Measurements from ENCODE around the gene JAM3. TPM values are rescaled to one million over a fixed set of nuclear protein-coding genes. Genes with fewer than 3 reads are reported as not detected.

JAM3 gene
- total and polyA plus RNA-seq, 11 donors = 11.9 to 56.9 (median 34.0) TPM

DNA sequence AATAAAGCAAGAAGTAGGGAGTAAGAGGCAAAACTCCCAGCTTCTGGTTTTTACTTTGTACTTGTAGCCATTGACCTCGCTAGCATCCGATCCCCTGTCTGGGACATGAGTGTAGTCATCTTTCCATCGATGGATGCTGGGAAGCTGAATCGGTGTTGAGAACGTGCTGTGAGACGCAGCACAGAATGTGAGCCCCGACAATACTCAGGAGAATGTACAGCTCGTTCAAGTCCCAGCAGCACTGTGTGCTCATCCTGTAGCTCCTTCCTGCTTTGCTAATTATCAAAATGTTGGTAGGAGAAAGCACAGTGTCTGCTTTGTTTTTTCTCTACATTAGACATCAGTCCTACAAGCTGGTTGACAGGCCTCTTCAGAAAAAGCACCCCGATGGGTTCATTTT is 56.6 kb downstream of the JAM3 start:
- intact Hi-C loops (cut with DNase I) = loop anchor here in 4 of 10 donors (2.0 to 5.0 kb wide), 2 partner anchors 57 to 58 kb away; partner anchors contain the start of gene JAM3 (in 4 of the 4)
- H3K4me1 ChIP-seq = peaks cover 6 to 59% (median 41%) of the 10 kb centered on the region in 12 donors

DNA sequence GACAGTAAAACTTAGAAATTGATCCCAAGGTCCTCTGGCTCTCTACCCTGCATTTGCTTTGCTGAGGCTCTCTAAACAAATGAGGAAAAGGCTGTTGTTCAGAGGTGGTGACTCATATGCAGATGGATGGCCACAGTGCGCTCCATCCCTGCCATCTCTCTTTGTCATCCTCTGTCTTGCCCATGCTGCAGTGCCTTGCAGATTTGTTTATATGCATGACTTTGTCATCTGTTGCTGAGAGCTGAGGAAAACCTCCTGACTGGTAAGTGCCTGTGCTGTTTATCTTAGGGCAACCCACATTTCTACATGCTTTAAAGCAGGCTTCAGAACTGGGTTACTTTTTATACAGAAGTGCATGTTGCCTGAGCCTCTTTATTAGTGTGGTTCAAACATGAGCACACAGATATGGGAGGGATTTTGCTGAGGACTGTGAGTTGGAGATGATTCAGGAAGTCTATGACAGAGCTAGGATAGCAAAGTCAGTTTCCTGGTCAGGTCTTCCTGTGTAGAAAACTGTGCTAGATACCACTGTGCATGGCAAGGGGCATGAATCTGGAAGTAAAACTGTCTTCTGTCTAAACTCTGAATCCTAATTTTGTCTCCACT is 57.4 kb downstream of the JAM3 start:
- peaks cover 0 to 6% (median 1%) of the 10 kb centered on the region in 12 donors for H3K9me3 ChIP-seq
- H3K4me3 ChIP-seq = no peak overlapping the region
- no peaks in the 10 kb centered on the region for H3K36me3 ChIP-seq
- peaks cover 0 to 8% (median 0%) of the 10 kb centered on the region in 9 donors for H3K27me3 ChIP-seq
- H3K4me1 ChIP-seq = peaks cover 0 to 52% (median 35%) of the 10 kb centered on the region in 12 donors
- TF ChIP-seq POLR2A (IDR thresholded peaks at IDR 0.05) = no peak
- TF ChIP-seq, protein P1, sequence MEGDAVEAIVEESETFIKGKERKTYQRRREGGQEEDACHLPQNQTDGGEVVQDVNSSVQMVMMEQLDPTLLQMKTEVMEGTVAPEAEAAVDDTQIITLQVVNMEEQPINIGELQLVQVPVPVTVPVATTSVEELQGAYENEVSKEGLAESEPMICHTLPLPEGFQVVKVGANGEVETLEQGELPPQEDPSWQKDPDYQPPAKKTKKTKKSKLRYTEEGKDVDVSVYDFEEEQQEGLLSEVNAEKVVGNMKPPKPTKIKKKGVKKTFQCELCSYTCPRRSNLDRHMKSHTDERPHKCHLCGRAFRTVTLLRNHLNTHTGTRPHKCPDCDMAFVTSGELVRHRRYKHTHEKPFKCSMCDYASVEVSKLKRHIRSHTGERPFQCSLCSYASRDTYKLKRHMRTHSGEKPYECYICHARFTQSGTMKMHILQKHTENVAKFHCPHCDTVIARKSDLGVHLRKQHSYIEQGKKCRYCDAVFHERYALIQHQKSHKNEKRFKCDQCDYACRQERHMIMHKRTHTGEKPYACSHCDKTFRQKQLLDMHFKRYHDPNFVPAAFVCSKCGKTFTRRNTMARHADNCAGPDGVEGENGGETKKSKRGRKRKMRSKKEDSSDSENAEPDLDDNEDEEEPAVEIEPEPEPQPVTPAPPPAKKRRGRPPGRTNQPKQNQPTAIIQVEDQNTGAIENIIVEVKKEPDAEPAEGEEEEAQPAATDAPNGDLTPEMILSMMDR (IDR thresholded peaks at IDR 0.05) = no peak
- intact Hi-C loops (cut with DNase I) = loop anchor here in 2 of 10 donors (5.0 kb wide), 1 partner anchor 59 kb away; the partner anchor contains the start of gene JAM3 (in 2 of the 2)
- 48 to 80% (median 70%) methylated on average over 1 of the region's 1 CpG for WGBS, 4 donors
- ATAC-seq = peak in 3 of 4 donors; percentile 24 to 36 (median 31)
- DNase-seq = no peak
- H3K27ac ChIP-seq = peak overlapping the region in 8 of 12 donors; percentile 63 to 85 (median 76)

More for the DNA sequence above, 56.6 kb downstream of the JAM3 start:
- no peaks in the 10 kb centered on the region for H3K36me3 ChIP-seq
- TF ChIP-seq, protein P1 (IDR thresholded peaks at IDR 0.05) = no peak
- TF ChIP-seq POLR2A (IDR thresholded peaks at IDR 0.05) = no peak
- H3K27me3 ChIP-seq = peaks cover 0 to 8% (median 0%) of the 10 kb centered on the region in 9 donors
- peak overlapping the region in 11 of 12 donors; percentile 63 to 85 (median 77) for H3K27ac ChIP-seq
- no peaks in the 10 kb centered on the region for H3K9me3 ChIP-seq
- 37 to 47% (median 43%) methylated on average over 9 of the region's 9 CpGs for WGBS, 4 donors
- H3K4me3 ChIP-seq = peak overlapping the region in 10 of 12 donors; percentile 50 to 68 (median 56)
- peak in 3 of 4 donors; percentile 8 to 30 (median 21) for ATAC-seq
- no peak for DNase-seq

DNA sequence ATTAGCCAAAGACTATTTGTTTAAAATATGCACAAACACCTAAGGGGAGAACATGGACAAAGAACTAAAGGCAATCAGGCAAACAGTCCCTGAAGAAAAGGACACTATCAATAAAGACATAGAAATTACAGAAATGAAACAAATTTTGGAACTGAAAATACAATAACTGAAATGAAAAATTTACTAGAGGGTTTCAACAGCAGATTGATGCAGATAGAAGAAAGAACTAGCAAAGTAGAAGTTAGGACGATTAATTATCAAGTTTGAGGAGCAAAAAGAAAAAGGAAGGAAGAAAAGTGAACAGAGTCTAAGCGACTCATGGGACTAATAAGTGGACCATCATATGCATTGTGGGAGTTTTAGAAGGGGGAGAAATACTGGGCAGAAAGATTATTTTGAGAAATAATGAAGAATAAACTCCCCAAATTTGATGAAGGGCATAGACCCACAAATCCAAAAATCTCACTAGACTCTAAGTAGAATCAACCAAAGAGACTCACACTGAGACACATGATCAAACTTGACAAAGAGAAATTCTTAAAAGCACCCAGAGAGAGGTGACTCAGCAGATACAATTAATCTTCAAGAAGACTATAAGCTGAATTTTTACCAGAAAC is 62.9 kb downstream of the JAM3 start:
- intact Hi-C loops (cut with DNase I) = loop anchor here in 2 of 10 donors (10.0 kb wide), 2 partner anchors 167 to 207 kb away; no protein-coding TSS in a partner anchor
- H3K4me3 ChIP-seq = no peak overlapping the region
- H3K27ac ChIP-seq = no peak overlapping the region
- ATAC-seq = no peak
- no peaks in the 10 kb centered on the region for H3K36me3 ChIP-seq
- TF ChIP-seq POLR2A (IDR thresholded peaks at IDR 0.05) = no peak
- TF ChIP-seq, protein P1 (IDR thresholded peaks at IDR 0.05) = no peak
- no peak for DNase-seq
- WGBS, 4 donors = 74 to 99% (median 97%) methylated on average over 2 of the region's 2 CpGs
- no peaks in the 10 kb centered on the region for H3K27me3 ChIP-seq
- H3K9me3 ChIP-seq = peaks cover 0 to 41% (median 13%) of the 10 kb centered on the region in 12 donors
- peaks cover 0 to 5% (median 1%) of the 10 kb centered on the region in 12 donors for H3K4me1 ChIP-seq

DNA sequence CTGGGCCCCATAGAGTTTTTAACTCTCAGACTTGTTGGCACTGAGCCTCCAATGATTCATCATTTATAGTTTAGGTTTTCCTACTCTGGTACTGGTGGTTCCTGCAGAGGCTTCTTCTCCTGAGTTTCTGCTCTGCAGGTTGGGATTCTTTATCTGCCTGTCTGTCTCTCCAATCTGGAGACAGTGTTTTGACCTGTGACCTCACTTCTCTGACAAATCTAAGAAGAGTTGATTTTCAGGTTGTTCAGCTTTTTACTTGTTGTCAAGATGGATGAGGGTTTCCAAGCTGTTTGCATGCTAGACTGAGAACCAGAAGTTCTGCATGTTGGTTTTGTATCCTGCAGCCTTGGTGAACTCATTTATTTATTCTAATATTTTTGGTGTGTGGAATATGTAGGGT is 63.9 kb downstream of the JAM3 start:
- ATAC-seq = no peak
- H3K27ac ChIP-seq = no peak overlapping the region
- no peaks in the 10 kb centered on the region for H3K36me3 ChIP-seq
- intact Hi-C loops (cut with DNase I) = loop anchor here in 2 of 10 donors (10.0 kb wide), 2 partner anchors 168 to 208 kb away; no protein-coding TSS in a partner anchor
- no peaks in the 10 kb centered on the region for H3K27me3 ChIP-seq
- peaks cover 0 to 41% (median 13%) of the 10 kb centered on the region in 12 donors for H3K9me3 ChIP-seq
- H3K4me1 ChIP-seq = no peaks in the 10 kb centered on the region
- no peak for DNase-seq
- TF ChIP-seq, protein P1 (IDR thresholded peaks at IDR 0.05) = no peak
- TF ChIP-seq POLR2A (IDR thresholded peaks at IDR 0.05) = no peak
- H3K4me3 ChIP-seq = no peak overlapping the region
